Kidney capillary endothelial cell (primary cell): ENCODE measurements around the gene ABTB2.
"Not testable (repeated sequence)": the region's sequence is repeated elsewhere in the genome, so short reads cannot be mapped to it uniquely, and the experiment has no call there.

Experiments
- DNase-seq: peaks from one replicate; pipeline ENCODE4 v3.0.0-alpha.2; 2018; ENCODE audit warnings: low spot score

The ABTB2 gene

GRCh38 chr11:34185926-34186841, 171.6 kb downstream of the ABTB2 start:
- peak; percentile 62 for DNase-seq

GRCh38 chr11:34184505-34185015, 173.2 kb downstream of the ABTB2 start:
- DNase-seq = no peak

- no peak for DNase-seq
Measured at GRCh38 chr11:34183848-34184391, 173.9 kb downstream of the ABTB2 start.

GRCh38 chr11:34182921-34183685, 174.7 kb downstream of the ABTB2 start:
- no peak for DNase-seq

GRCh38 chr11:34182425-34182824, 175.4 kb downstream of the ABTB2 start:
- DNase-seq = no peak

- DNase-seq = no peak
Measured at GRCh38 chr11:34181856-34182405, 175.9 kb downstream of the ABTB2 start.

- no peak for DNase-seq
Measured at GRCh38 chr11:34181251-34181650, 176.6 kb downstream of the ABTB2 start.

GRCh38 chr11:34180814-34181165, 177.0 kb downstream of the ABTB2 start:
- not testable (repeated sequence) for DNase-seq

GRCh38 chr11:34180040-34180813, 177.6 kb downstream of the ABTB2 start:
- DNase-seq = no peak

GRCh38 chr11:34179026-34179675, 178.7 kb downstream of the ABTB2 start:
- DNase-seq = no peak

GRCh38 chr11:34178209-34178821, 179.5 kb downstream of the ABTB2 start:
- DNase-seq = no peak

GRCh38 chr11:34176751-34177209, 181.0 kb downstream of the ABTB2 start:
- no peak for DNase-seq

- no peak for DNase-seq
Measured at GRCh38 chr11:34175284-34176019, 182.4 kb downstream of the ABTB2 start.

- peak; percentile 71 for DNase-seq
Measured at GRCh38 chr11:34174412-34175041, 183.3 kb downstream of the ABTB2 start.

GRCh38 chr11:34173050-34173449, 184.8 kb downstream of the ABTB2 start:
- no peak for DNase-seq

GRCh38 chr11:34169686-34170085, 188.1 kb downstream of the ABTB2 start:
- DNase-seq = no peak

- DNase-seq = no peak
Measured at GRCh38 chr11:34168642-34169420, 189.0 kb downstream of the ABTB2 start.

GRCh38 chr11:34167961-34168360, 189.8 kb downstream of the ABTB2 start:
- no peak for DNase-seq
